ENCODE results near the gene KRT14. TPM values are rescaled to one million over a fixed set of nuclear protein-coding genes. Genes with fewer than 3 reads are reported as not detected.
A peak's percentile ranks its signal among the peaks of the same experiment; 100 is the strongest.

The KRT14 gene
- not detected in 2 replicates for total RNA-seq (ENCODE audit: low replicate concordance)

DNA sequence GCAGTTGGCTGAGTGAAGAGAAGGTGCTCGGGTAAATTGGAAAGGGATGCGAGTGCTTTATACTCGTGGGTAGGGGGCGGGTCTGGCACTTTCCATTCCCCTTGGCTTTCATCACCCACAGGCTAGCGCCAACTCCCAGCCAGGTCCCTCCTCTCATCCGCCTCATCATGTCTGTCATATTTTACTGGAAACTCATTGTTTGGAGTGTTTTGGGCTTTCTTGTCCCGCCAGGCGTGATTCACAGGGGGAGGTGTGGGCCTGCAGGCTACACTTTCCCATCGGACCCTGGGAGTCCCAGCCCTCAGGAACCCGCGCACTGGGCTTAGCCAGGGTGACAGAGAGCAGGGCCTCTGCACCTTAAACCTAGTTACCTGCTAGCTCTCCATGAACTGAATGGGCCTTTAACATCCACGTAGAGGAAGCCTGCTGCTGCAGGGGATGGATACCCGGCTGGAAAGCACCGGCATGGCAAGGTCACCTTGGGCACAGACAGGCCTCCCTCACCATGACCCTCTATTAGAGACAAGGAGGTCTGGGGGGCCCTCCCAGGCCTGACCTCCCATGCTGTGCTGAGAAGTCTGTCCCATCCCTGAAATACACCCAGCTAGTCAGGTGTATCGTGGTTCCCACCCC, at the start of gene KRT14:
Gene KRT14, minus strand, starts transcription at position 33 of the 633 bp plus-strand sequence. CDS start 61 bp downstream, outside the sequence.
- no peaks in the 10 kb centered on the region for H3K9me3 ChIP-seq (ENCODE audit: low read depth)
- H3K27ac ChIP-seq: no peak within 1 kb of the TSS
- H4K20me1 ChIP-seq (ENCODE audit: low read depth): no peaks in the 10 kb centered on the region
- H3K4me3 Mint-ChIP-seq: no peak within 1 kb of the TSS
- no peaks in the 10 kb centered on the region for H3K36me3 ChIP-seq
- peaks cover 9% of the 10 kb centered on the region for H3K27me3 Mint-ChIP-seq (ENCODE audit: insufficient read depth, low read depth)
- no peak within 1 kb of the TSS for H3K9ac ChIP-seq
- peaks cover 2% of the 10 kb centered on the region for H3K4me1 Mint-ChIP-seq
- TF ChIP-seq EZH2 (IDR thresholded peaks at IDR 0.05): no peak
- TF ChIP-seq, protein P1, sequence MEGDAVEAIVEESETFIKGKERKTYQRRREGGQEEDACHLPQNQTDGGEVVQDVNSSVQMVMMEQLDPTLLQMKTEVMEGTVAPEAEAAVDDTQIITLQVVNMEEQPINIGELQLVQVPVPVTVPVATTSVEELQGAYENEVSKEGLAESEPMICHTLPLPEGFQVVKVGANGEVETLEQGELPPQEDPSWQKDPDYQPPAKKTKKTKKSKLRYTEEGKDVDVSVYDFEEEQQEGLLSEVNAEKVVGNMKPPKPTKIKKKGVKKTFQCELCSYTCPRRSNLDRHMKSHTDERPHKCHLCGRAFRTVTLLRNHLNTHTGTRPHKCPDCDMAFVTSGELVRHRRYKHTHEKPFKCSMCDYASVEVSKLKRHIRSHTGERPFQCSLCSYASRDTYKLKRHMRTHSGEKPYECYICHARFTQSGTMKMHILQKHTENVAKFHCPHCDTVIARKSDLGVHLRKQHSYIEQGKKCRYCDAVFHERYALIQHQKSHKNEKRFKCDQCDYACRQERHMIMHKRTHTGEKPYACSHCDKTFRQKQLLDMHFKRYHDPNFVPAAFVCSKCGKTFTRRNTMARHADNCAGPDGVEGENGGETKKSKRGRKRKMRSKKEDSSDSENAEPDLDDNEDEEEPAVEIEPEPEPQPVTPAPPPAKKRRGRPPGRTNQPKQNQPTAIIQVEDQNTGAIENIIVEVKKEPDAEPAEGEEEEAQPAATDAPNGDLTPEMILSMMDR (IDR thresholded peaks at IDR 0.05): no peak
- no peak for TF ChIP-seq EZH2phosphoT487 (IDR thresholded peaks at IDR 0.05)
- no peak within 1 kb of the TSS for H3K4me3 ChIP-seq
- no peaks in the 10 kb centered on the region for H3K27me3 ChIP-seq
- no peak within 1 kb of the TSS for H3K27ac Mint-ChIP-seq
- no peaks in the 10 kb centered on the region for H3K4me1 ChIP-seq
- H3K36me3 Mint-ChIP-seq: no peaks in the 10 kb centered on the region
- no peaks in the 10 kb centered on the region for H3K79me2 ChIP-seq (ENCODE audit: low read depth)
- no peaks in the 10 kb centered on the region for H3K9me3 Mint-ChIP-seq
- H3K4me2 ChIP-seq: no peak within 1 kb of the TSS
- no peak for DNase-seq (ENCODE audit: low spot score)
- H3F3A ChIP-seq (ENCODE audit: low read depth): no peaks in the 10 kb centered on the region
- H2AFZ ChIP-seq (replicated peaks): no peak within 1 kb of the TSS

DNA sequence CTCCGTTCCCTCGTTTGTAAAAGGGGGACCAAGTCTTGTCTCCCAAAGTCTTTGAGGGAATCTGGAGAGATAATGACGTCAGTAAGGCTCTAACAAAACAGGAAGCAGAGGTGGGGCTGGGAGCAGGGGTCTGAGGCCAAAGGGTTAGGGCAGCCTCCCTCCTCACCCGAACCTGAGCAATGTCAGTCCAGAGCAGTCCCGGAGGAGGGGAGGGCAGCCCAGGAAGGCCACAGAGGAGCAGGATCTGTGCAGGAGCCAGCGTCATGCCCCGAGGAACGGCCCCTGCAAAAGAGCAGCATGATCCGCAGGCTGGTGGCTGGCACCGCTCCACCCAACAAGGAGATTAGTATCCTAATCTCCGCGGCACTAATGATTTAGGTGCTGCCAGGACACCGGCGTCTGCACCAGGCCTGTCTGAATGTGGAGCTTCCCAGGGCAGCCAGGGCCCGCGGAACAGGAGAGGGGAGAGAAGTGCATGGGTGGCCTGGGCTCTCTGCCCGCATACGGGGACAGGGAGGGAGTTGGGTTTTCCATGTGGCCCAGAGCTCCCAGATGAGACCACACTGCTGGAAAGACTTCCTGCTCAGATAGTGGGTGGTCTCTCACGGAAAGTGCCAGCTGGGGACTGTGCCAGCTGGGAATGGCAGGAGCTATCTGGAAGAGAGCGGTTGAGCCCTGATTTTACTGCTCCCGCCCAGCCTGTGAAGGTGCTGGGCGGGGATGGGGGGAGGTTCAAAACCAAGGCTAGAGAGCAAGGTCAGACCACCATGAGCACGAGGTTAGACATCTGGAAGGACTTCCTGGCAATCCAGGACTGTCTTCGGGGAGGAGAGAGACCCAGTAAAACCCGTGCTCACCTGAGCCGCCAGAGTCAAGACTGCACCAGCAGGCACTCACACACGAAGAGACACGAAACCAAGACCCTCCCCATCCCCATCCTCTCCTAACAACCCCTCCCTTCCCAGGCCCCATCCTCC, 48.7 kb upstream of the KRT14 start:
- Histone ChIP-seq H3F3A (ENCODE audit: low read depth) (peaks cover 8% of the 10 kb centered on the region), H3K4me2 (no peak overlapping the region), H3K9ac (no peak overlapping the region), H2AFZ (replicated peaks) (no peak overlapping the region), H3K79me2 (ENCODE audit: low read depth) (no peaks in the 10 kb centered on the region), H3K27ac (no peak overlapping the region), H3K4me1 (no peaks in the 10 kb centered on the region), H3K9me3 (ENCODE audit: low read depth) (no peaks in the 10 kb centered on the region), H4K20me1 (ENCODE audit: low read depth) (no peaks in the 10 kb centered on the region), H3K4me3 (no peak overlapping the region), H3K36me3 (no peaks in the 10 kb centered on the region), H3K27me3 (no peaks in the 10 kb centered on the region)
- TF ChIP-seq, protein P1 (IDR thresholded peaks at IDR 0.05): no peak
- TF ChIP-seq EZH2phosphoT487 (IDR thresholded peaks at IDR 0.05) (no peak), EZH2 (IDR thresholded peaks at IDR 0.05) (no peak)
- Mint-ChIP-seq H3K4me1 (peaks cover 11% of the 10 kb centered on the region), H3K4me3 (no peak overlapping the region), H3K36me3 (no peaks in the 10 kb centered on the region), H3K27ac (no peak overlapping the region), H3K9me3 (no peaks in the 10 kb centered on the region), H3K27me3 (ENCODE audit: insufficient read depth, low read depth) (peaks cover 4% of the 10 kb centered on the region)
- peak; percentile 48 for DNase-seq (ENCODE audit: low spot score)

DNA sequence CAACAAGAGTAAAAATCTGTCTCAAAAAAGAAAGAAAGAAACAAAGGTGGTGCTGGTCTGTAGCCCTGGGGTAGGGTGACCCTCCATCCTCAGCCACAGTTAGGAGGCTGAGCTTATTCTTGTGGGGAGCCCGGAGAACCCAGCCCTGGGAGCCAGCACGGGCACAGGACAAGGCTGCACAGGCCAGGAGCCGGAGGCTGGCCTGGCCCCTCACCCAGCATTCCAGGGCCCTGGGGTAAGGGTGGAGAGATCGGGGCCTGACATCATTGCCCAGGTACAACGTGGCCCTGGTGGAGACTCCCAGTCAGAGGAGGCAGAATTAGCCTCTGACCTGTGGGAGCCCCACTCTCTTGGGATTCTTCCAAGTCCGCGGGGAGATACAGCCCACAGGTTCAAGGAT, 47.9 kb upstream of the KRT14 start:
- Histone ChIP-seq H4K20me1 (ENCODE audit: low read depth) (no peaks in the 10 kb centered on the region), H3K79me2 (ENCODE audit: low read depth) (no peaks in the 10 kb centered on the region), H3K4me3 (no peak overlapping the region), H3F3A (ENCODE audit: low read depth) (peaks cover 8% of the 10 kb centered on the region), H3K4me1 (no peaks in the 10 kb centered on the region), H2AFZ (replicated peaks) (no peak overlapping the region), H3K36me3 (no peaks in the 10 kb centered on the region), H3K4me2 (no peak overlapping the region), H3K9ac (no peak overlapping the region), H3K27me3 (no peaks in the 10 kb centered on the region), H3K27ac (no peak overlapping the region), H3K9me3 (ENCODE audit: low read depth) (no peaks in the 10 kb centered on the region)
- DNase-seq (ENCODE audit: low spot score): no peak
- peaks cover 9% of the 10 kb centered on the region for H3K4me1 Mint-ChIP-seq
- H3K36me3 Mint-ChIP-seq: no peaks in the 10 kb centered on the region
- H3K9me3 Mint-ChIP-seq: no peaks in the 10 kb centered on the region
- peaks cover 1% of the 10 kb centered on the region for H3K27me3 Mint-ChIP-seq (ENCODE audit: insufficient read depth, low read depth)
- no peak overlapping the region for H3K4me3 Mint-ChIP-seq
- H3K27ac Mint-ChIP-seq: no peak overlapping the region
- TF ChIP-seq EZH2 (IDR thresholded peaks at IDR 0.05): no peak
- TF ChIP-seq EZH2phosphoT487 (IDR thresholded peaks at IDR 0.05): no peak
- TF ChIP-seq, protein P1 (IDR thresholded peaks at IDR 0.05): no peak

All from neural progenitor cell (in vitro differentiated cells).